ENCODE data around the gene ZFR2.

The ZFR2 gene

GRCh38 chr19:3810708-3811355 lies 58.0 kb downstream of the ZFR2 start:
- no peak for DNase-seq

GRCh38 chr19:3809881-3810707 lies 58.7 kb downstream of the ZFR2 start:
- DNase-seq = no peak

- DNase-seq = no peak
Measured at GRCh38 chr19:3808420-3809143, 60.3 kb downstream of the ZFR2 start.

GRCh38 chr19:3807574-3808354 lies 61.1 kb downstream of the ZFR2 start:
- DNase-seq = no peak

GRCh38 chr19:3807131-3807480 lies 61.7 kb downstream of the ZFR2 start:
- no peak for DNase-seq

GRCh38 chr19:3805859-3806258 lies 63.0 kb downstream of the ZFR2 start:
- no peak for DNase-seq

- no peak for DNase-seq
Measured at GRCh38 chr19:3804429-3804828, 64.4 kb downstream of the ZFR2 start.

- DNase-seq = no peak
Measured at GRCh38 chr19:3803986-3804385, 64.9 kb downstream of the ZFR2 start.

GRCh38 chr19:3803114-3803888 lies 65.5 kb downstream of the ZFR2 start:
- no peak for DNase-seq

- peak; percentile 75 for DNase-seq
Measured at GRCh38 chr19:3801412-3802096, 67.3 kb downstream of the ZFR2 start.

GRCh38 chr19:3800996-3801395 lies 67.8 kb downstream of the ZFR2 start:
- DNase-seq = no peak

- no peak for DNase-seq
Measured at GRCh38 chr19:3798137-3798536, 70.7 kb downstream of the ZFR2 start.

GRCh38 chr19:3796358-3796757 lies 72.5 kb downstream of the ZFR2 start:
- no peak for DNase-seq

- DNase-seq = no peak
Measured at GRCh38 chr19:3793799-3794198, 75.0 kb downstream of the ZFR2 start.

- DNase-seq = no peak
Measured at GRCh38 chr19:3792114-3792513, 76.7 kb downstream of the ZFR2 start.

GRCh38 chr19:3790941-3791340 lies 77.9 kb downstream of the ZFR2 start:
- no peak for DNase-seq

GRCh38 chr19:3790209-3790734 lies 78.6 kb downstream of the ZFR2 start:
- DNase-seq = no peak

- DNase-seq = no peak
Measured at GRCh38 chr19:3788996-3789778, 79.7 kb downstream of the ZFR2 start.

GRCh38 chr19:3785938-3786824 lies 82.7 kb downstream of the ZFR2 start, which contains the start of gene MATK:
Gene MATK, minus strand, starts transcription at chr19:3786381. Its CDS starts 1,246 bp downstream, at chr19:3785135.
- no peak for DNase-seq

Measured in right hindlimb (tissue), 1 donor.